GM18909 (cell line): ENCODE measurements around the gene DNAJC5.
"Not testable (repeated sequence)": the region's sequence is repeated elsewhere in the genome, so short reads cannot be mapped to it uniquely, and the experiment has no call there.

Experiments
- ATAC-seq: cut with Tn5 transposase; IDR thresholded peaks from one replicate; pipeline ENCODE4 v1.9.1; 2021; ENCODE audit warnings: mild to moderate bottlenecking; ENCODE audit not compliant: unreplicated experiment, poor library complexity

DNAJC5 gene

GRCh38 chr20:63898882-63899558 is 4.1 kb downstream of the DNAJC5 start:
- no peak for ATAC-seq

DNA sequence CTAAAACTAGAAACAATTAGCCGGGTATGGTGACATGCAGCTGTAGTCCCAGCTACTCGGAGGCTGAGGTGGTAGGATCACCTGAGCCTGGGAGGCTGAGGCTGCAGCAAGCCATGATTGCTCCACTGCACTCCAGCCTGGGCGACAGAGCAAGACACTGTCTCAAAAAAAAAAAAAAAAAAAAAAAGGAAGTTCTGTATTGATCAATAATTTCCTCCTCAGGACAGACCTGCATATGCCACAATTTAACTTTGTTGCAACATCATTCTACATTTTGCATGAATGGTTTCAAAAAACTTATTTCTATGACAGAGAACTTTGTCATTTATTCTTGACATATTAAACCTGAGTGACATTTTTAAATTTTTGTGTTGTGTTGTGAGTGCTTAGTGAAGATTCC is 5.5 kb downstream of the DNAJC5 start:
- ATAC-seq, result no peak

GRCh38 chr20:63903796-63904561 is 9.1 kb downstream of the DNAJC5 start:
- ATAC-seq, result no peak

DNA sequence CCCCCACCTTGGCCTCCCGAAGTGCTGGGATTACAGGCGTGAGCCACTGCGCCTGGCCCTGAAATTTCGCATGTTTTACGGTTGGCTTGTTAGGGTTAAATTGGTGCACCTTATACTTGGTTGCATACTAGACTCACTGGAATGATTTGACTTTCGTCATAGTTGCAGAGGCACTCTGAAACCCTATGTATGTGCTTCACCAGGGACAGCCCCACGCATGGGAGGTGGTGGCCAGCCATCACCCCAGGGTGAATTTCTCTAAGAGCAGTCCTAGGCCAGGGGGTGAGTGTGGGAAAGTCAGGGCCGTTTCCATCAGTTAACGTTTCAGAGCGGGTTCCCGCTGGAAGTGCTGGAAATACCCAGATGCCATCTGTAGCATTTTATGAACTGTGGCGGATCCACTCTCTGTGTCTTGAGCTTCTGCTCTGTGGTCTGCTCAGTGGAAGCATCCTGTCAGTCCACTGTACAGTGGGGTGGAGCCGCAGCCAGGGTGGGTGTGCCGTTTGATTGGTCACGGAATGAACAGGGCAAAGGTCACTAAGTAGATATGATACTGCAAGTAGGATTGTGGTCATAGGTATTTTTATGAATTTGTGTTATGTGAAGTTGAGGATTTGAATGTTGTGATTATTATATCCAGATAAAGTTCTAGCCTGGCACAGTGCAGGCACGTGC is 13.2 kb downstream of the DNAJC5 start:
- ATAC-seq, result no peak

DNA sequence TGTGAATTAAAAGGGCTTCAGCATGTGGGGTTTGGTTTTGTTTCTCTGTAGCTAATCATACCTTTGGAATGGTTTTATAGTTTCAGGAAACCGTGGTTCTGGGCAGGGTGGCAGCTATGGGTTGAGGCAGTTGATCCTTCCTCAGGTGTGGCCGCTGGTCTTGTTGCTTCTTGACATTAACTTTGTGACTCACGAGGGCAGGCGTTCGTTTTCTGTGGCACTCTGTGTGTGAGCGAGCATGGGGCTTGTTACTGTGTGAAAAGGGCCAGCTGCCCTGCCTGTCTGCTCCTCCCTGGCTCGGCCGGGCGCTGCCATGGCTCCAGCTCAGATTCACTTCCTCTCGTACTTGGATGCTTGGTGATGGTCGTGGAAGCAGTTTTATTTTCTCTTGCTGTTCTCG is 16.2 kb downstream of the DNAJC5 start:
- ATAC-seq, result no peak

- ATAC-seq, result no peak
Observed at GRCh38 chr20:63913768-63914167, 18.8 kb downstream of the DNAJC5 start.

GRCh38 chr20:63915471-63915870 is 20.5 kb downstream of the DNAJC5 start:
- no peak for ATAC-seq

- ATAC-seq, result not testable (repeated sequence)
Observed at GRCh38 chr20:63916371-63916939, 21.5 kb downstream of the DNAJC5 start.

- ATAC-seq, result no peak
Observed at GRCh38 chr20:63917811-63918210, 22.9 kb downstream of the DNAJC5 start.

GRCh38 chr20:63919130-63919529 is 24.2 kb downstream of the DNAJC5 start:
- no peak for ATAC-seq

- ATAC-seq, result no peak
Observed at GRCh38 chr20:63920226-63920625, 25.3 kb downstream of the DNAJC5 start.

DNA sequence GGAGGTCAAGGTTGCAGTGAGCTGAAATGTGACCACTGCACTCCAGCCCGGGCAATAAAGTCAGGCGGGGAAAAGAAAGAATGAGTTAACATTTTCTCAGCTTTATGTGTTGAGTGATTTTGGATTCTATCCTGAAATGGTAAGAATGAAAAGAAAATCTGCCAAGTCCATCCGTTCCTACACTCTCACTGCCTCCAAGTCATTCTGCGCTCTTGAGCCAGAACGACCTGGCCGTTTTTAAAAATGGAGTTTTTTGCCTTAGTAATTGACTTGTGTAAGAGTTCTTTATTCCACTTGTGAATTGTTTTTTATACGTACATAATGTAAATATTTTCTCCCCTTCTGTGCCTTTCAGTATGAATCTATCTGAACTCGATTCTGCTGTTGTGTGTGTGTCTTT is 28.7 kb downstream of the DNAJC5 start:
- no peak for ATAC-seq

DNA sequence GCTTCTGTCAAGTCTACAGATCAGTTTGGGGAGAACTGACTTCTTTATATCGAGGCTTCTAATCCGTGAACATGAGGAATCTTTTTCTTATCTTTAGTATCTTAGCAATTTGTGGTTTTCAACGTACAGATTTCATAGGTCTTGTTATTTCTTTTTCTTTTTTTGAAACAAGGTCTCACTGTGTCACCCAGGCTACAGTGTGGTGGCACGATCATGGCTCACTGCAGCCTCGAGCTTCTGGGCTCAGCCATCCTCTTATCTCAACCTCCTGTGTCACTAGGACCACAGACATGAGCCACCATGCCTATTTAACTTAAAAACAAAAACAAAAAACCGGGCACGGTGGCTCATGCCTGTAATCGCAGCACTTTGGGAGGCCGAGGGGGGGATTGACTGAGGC is 29.3 kb downstream of the DNAJC5 start:
- no peak for ATAC-seq

DNA sequence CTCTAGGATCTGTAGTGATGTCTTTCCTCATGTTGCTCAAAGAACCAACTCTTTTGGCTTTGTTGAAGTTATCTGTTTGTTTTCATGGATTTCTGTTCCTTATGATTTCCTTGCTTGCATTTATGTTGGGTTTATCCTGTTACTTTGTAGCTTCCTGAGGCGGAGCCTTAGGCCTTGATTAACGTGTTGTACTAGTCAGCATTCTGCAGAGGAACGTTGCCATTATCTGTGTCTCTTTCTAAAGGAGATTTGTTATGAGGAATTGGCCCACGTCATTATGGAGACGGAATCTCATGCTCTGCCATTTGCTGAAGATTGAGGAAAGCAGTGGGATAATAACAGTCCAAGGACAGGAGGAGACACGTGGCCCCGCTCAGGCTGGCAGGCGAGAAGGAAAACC is 31.4 kb downstream of the DNAJC5 start:
- ATAC-seq, result no peak

DNA sequence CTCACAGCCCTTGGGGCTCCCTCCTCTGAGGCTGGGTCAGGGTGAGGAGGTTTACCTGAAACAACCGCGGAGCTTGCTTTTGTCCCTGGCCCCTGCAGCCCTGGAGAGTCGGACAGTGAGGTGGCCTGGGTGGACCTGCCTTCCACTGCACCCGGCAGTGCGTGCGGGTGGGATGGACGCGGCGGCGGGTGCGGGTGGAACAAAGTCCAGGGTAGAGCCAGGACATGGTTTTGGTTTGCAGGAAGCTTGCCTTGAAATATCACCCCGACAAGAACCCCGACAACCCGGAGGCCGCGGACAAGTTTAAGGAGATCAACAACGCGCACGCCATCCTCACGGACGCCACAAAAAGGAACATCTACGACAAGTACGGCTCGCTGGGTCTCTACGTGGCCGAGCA is 34.1 kb downstream of the DNAJC5 start:
- no peak for ATAC-seq

GRCh38 chr20:63929473-63929883 is 34.6 kb downstream of the DNAJC5 start:
- ATAC-seq, result not testable (repeated sequence)

- no peak for ATAC-seq
Observed at GRCh38 chr20:63930971-63931553, 36.1 kb downstream of the DNAJC5 start.

GRCh38 chr20:63931735-63932134 is 36.8 kb downstream of the DNAJC5 start:
- no peak for ATAC-seq

DNA sequence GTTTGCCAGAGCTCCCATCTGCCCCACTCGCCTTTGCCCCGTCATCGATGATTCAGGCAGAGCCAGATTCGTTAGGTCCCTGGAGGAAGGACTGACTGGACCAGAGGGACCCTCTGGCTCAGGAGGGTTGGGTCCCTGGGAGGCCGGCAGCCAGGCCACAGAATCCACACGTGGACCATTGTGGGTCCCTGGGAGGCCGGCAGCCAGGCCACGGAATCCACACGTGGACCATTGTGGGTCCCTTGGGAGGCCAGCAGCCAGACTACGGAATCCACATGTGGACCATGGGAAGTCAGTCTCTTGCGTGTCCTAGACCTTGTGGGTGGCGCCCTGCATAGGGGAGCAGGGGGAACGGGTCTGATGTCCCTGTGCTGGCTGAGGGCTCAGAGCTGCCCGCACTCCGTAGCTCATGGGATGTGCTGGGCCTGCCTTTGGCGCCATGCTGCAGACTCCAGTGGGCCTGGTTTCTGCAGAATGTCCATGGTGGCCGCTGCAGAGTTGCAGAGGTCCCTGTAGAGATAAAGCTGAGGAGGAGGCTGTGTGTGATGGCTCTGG is 37.8 kb downstream of the DNAJC5 start:
- ATAC-seq, result no peak

GRCh38 chr20:63933646-63934045 is 38.7 kb downstream of the DNAJC5 start:
- no peak for ATAC-seq
